WTC11 (cell line): ENCODE results near the gene BSN.

Experiments used
- ATF1 ChIP-seq: sonication (generic); formaldehyde crosslinking; IDR thresholded peaks from 2 replicates; pipeline ENCODE4 v1.8.1; 2023; ENCODE audit warnings: mild to moderate bottlenecking, moderate library complexity, missing genetic modification reagents
- MYBL2 ChIP-seq: sonication (generic); formaldehyde crosslinking; IDR thresholded peaks from 2 replicates; pipeline ENCODE4 v1.8.1; 2023; ENCODE audit warnings: mild to moderate bottlenecking, moderate library complexity, missing genetic modification reagents
- ZNF232 ChIP-seq: sonication (generic); formaldehyde crosslinking; IDR thresholded peaks from 2 replicates; pipeline ENCODE4 v1.8.0; 2022; ENCODE audit warnings: mild to moderate bottlenecking, missing genetic modification reagents

GRCh38 chr3:49614936-49615335 is 60.7 kb downstream of the BSN start:
- TF ChIP-seq MYBL2 (CRISPR knock-in tag) (no peak), ATF1 (CRISPR knock-in tag) (no peak), ZNF232 (CRISPR knock-in tag) (no peak)
